Left ventricle myocardium inferior (tissue), 1 donor: Measurements from ENCODE around the gene LMTK2. TPM values are rescaled to one million over a fixed set of nuclear protein-coding genes. Genes with fewer than 3 reads are reported as not detected.

Experiments
- DNase-seq: peaks from one replicate; pipeline ENCODE4 v3.0.0-alpha.2; 2020
- H3K27ac ChIP-seq: fragments of 200-600 bp; replicated peaks from 2 replicates; pipeline ENCODE4 v1.8.0; 2021
- H3K27me3 ChIP-seq: fragments of 200-600 bp; 2 replicates; pipeline ENCODE4 v1.8.0; 2021; ENCODE audit warnings: low read depth
- H3K36me3 ChIP-seq: fragments of 200-600 bp; 2 replicates; pipeline ENCODE4 v1.8.0; 2021
- H3K4me1 ChIP-seq: fragments of 200-600 bp; 2 replicates; pipeline ENCODE4 v1.8.0; 2021
- H3K4me3 ChIP-seq: fragments of 200-600 bp; 2 replicates; pipeline ENCODE4 v1.8.0; 2021; ENCODE audit warnings: mild to moderate bottlenecking, moderate library complexity
- H3K9me3 ChIP-seq: fragments of 200-600 bp; replicated peaks from 2 replicates; pipeline ENCODE4 v1.8.0; 2021
- intact Hi-C: fragments of 100-400 bp; cut with micrococcal nuclease; formaldehyde crosslinking; loops from one replicate; pipeline ENCODE4 v1.11.0; 2022
- total RNA-seq: library from RNA; stranded (reverse); fragmentation: NEBNext Ultra II Directional; extraction: Animal tissue kit (Norgen Biotek cat#: 25700); gene quantifications from one replicate; pipeline ENCODE4 v1.2.1, GENCODE V29; 2021
- TF ChIP-seq, protein P1 (sequence below): fragments of 200-600 bp; IDR thresholded peaks from 2 replicates; pipeline ENCODE4 v1.8.0; 2021; ENCODE audit warnings: antibody characterized with exemption, mild to moderate bottlenecking, borderline replicate concordance
- donor health status: DM: no; HTN: yes; CAD: no; lungs with severe emphysema.

Gene LMTK2
- total RNA-seq, 1 donor from 2014 or later: 26.9 TPM

GRCh38 chr7:98088109-98088508 lies 18.6 kb upstream of the LMTK2 start:
- no peaks in the 10 kb centered on the region for H3K4me1 ChIP-seq
- DNase-seq: no peak
- TF ChIP-seq, protein P1, sequence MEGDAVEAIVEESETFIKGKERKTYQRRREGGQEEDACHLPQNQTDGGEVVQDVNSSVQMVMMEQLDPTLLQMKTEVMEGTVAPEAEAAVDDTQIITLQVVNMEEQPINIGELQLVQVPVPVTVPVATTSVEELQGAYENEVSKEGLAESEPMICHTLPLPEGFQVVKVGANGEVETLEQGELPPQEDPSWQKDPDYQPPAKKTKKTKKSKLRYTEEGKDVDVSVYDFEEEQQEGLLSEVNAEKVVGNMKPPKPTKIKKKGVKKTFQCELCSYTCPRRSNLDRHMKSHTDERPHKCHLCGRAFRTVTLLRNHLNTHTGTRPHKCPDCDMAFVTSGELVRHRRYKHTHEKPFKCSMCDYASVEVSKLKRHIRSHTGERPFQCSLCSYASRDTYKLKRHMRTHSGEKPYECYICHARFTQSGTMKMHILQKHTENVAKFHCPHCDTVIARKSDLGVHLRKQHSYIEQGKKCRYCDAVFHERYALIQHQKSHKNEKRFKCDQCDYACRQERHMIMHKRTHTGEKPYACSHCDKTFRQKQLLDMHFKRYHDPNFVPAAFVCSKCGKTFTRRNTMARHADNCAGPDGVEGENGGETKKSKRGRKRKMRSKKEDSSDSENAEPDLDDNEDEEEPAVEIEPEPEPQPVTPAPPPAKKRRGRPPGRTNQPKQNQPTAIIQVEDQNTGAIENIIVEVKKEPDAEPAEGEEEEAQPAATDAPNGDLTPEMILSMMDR: no peak
- H3K27ac ChIP-seq: no peak overlapping the region
- H3K4me3 ChIP-seq: no peak overlapping the region
- intact Hi-C loops: no loop called here
- H3K9me3 ChIP-seq: peaks cover 6% of the 10 kb centered on the region
- H3K36me3 ChIP-seq: no peaks in the 10 kb centered on the region
- H3K27me3 ChIP-seq: peaks cover 30% of the 10 kb centered on the region

- intact Hi-C loops: no loop called here
- Histone ChIP-seq H3K9me3 (peaks cover 26% of the 10 kb centered on the region), H3K27me3 (peaks cover 30% of the 10 kb centered on the region), H3K4me3 (no peak overlapping the region), H3K27ac (no peak overlapping the region), H3K36me3 (no peaks in the 10 kb centered on the region), H3K4me1 (no peaks in the 10 kb centered on the region)
- TF ChIP-seq, protein P1: no peak
- DNase-seq: no peak
Observed at GRCh38 chr7:98090116-98090515, 16.5 kb upstream of the LMTK2 start.

DNA sequence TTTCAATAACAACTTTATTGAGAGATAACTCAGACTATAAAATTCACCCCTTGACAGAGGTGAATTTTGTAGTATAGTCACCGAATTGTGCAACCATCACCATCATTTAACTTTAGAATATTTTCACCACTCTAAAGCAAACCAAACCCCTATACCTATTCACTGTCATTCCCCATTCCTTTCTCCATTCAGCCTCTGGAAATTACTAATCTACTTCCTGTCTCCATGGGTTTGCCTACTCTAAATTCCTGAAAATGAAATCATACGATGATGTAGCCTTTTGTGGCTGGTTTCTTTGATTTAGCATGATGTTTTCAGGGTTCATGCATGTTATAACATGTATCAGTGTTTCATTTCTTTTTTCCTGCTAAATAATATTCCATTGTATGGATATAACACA lies 15.6 kb upstream of the LMTK2 start:
- intact Hi-C loops: no loop called here
- TF ChIP-seq, protein P1: no peak
- Histone ChIP-seq H3K4me1 (no peaks in the 10 kb centered on the region), H3K36me3 (no peaks in the 10 kb centered on the region), H3K9me3 (peaks cover 36% of the 10 kb centered on the region), H3K27me3 (peaks cover 25% of the 10 kb centered on the region), H3K4me3 (no peak overlapping the region), H3K27ac (no peak overlapping the region)
- no peak for DNase-seq

- no peaks in the 10 kb centered on the region for H3K4me1 ChIP-seq
- no peak for DNase-seq
- intact Hi-C loops: no loop called here
- H3K9me3 ChIP-seq: peaks cover 40% of the 10 kb centered on the region
- no peak overlapping the region for H3K4me3 ChIP-seq
- H3K27me3 ChIP-seq: peaks cover 20% of the 10 kb centered on the region
- no peak overlapping the region for H3K27ac ChIP-seq
- H3K36me3 ChIP-seq: no peaks in the 10 kb centered on the region
- TF ChIP-seq, protein P1: no peak
Observed at GRCh38 chr7:98091523-98091922, 15.1 kb upstream of the LMTK2 start.

- Histone ChIP-seq H3K9me3 (peaks cover 87% of the 10 kb centered on the region), H3K27me3 (no peaks in the 10 kb centered on the region), H3K4me3 (no peak overlapping the region), H3K4me1 (no peaks in the 10 kb centered on the region), H3K36me3 (no peaks in the 10 kb centered on the region), H3K27ac (no peak overlapping the region)
- TF ChIP-seq, protein P1: no peak
- intact Hi-C loops: no loop called here
- DNase-seq: no peak
Observed at GRCh38 chr7:98097042-98097645, 9.5 kb upstream of the LMTK2 start.
